HEK293 (cell line): ENCODE data around the gene TIMP2.

Experiments used
- CTCF ChIA-PET: fragments of 350-600 bp; formaldehyde crosslinking; extraction: SDS; loops from one replicate; lab custom pipeline; 2021; ENCODE audit warnings: antibody characterized with exemption; lab: Yijun Ruan, JAX
- POLR2A ChIA-PET: fragments of 300-600 bp; formaldehyde crosslinking; extraction: SDS; loops from one replicate; lab custom pipeline; 2020; ENCODE audit warnings: antibody characterized with exemption, inconsistent platforms; lab: Yijun Ruan, JAX
- H3K27ac ChIP-seq: fragments of 200-500 bp; sonication (Bioruptor generic); 2 replicates; pipeline ENCODE4 v1.5.1; 2014; ENCODE audit warnings: low read depth, low read length, control low read depth, inconsistent platforms; ENCODE audit errors: extremely low read depth
- H3K36me3 ChIP-seq, 2 experiments: fragments of 200-500 bp in 1 of 2; sonication (Bioruptor generic) in 1 of 2; 1 replicate in 1 of 2; 2 replicates in 1 of 2; pipeline ENCODE4 v1.5.1; 2014 to 2017; ENCODE audit warnings: inconsistent platforms in 2 of 2, low read length in 2 of 2; ENCODE audit not compliant: control insufficient read depth in 2 of 2, insufficient read depth in 1 of 2
- H3K4me1 ChIP-seq: fragments of 200-500 bp; sonication (Bioruptor generic); 2 replicates; pipeline ENCODE4 v1.5.1; 2014; ENCODE audit warnings: mild to moderate bottlenecking, low read length, inconsistent platforms; ENCODE audit not compliant: control insufficient read depth, insufficient read depth
- H3K4me3 ChIP-seq: 2 replicates; pipeline ENCODE4 v1.5.1; 2011; ENCODE audit warnings: low read depth, mild to moderate bottlenecking, control low read depth, low read length, moderate library complexity
- H3K9me3 ChIP-seq: fragments of 200-500 bp; sonication (Bioruptor generic); 2 replicates; pipeline ENCODE4 v1.5.1; 2014; ENCODE audit warnings: low read depth, low read length, inconsistent platforms; ENCODE audit not compliant: control insufficient read depth, insufficient read depth
- EGR2 ChIP-seq: fragments of 450-650 bp; formaldehyde crosslinking; IDR thresholded peaks from 2 replicates; pipeline ENCODE4 v1.5.1; 2016; ENCODE audit warnings: low read depth, missing biosample characterization, missing genetic modification characterization
- SP2 ChIP-seq: fragments of 450-650 bp; formaldehyde crosslinking; IDR thresholded peaks from 2 replicates; pipeline ENCODE4 v1.5.1; 2016; ENCODE audit warnings: missing biosample characterization, missing genetic modification characterization
- ZIC2 ChIP-seq: fragments of 450-650 bp; formaldehyde crosslinking; IDR thresholded peaks from 2 replicates; pipeline ENCODE4 v1.5.1; 2016; ENCODE audit warnings: missing biosample characterization, missing genetic modification characterization
- ZNF112 ChIP-seq: fragments of 450-650 bp; formaldehyde crosslinking; IDR thresholded peaks from 2 replicates; pipeline ENCODE4 v1.5.0; 2017; ENCODE audit warnings: missing biosample characterization, missing genetic modification characterization
- ZNF2 ChIP-seq: fragments of 450-650 bp; formaldehyde crosslinking; IDR thresholded peaks from 2 replicates; pipeline ENCODE4 v1.5.1; 2016; ENCODE audit warnings: missing biosample characterization, missing genetic modification characterization
- ZNF548 ChIP-seq: fragments of 450-650 bp; formaldehyde crosslinking; IDR thresholded peaks from 2 replicates; pipeline ENCODE4 v1.5.1; 2016; ENCODE audit warnings: missing biosample characterization, missing genetic modification characterization
- ZNF76 ChIP-seq: fragments of 450-650 bp; formaldehyde crosslinking; IDR thresholded peaks from 2 replicates; pipeline ENCODE4; 2016; ENCODE audit warnings: low read depth, missing biosample characterization, missing genetic modification characterization, borderline replicate concordance
- ZSCAN30 ChIP-seq: fragments of 450-650 bp; IDR thresholded peaks from 2 replicates; pipeline ENCODE4 v1.5.1; 2018; ENCODE audit warnings: missing biosample characterization, mild to moderate bottlenecking, missing genetic modification characterization, moderate library complexity
- TF ChIP-seq, protein P1 (sequence below): sonication (generic); formaldehyde crosslinking; IDR thresholded peaks from 2 replicates; pipeline ENCODE4 v1.8.1; 2022; ENCODE audit warnings: mild to moderate bottlenecking, moderate library complexity, missing genetic modification reagents
- TF ChIP-seq, protein P2 (sequence below): fragments of 450-650 bp; formaldehyde crosslinking; IDR thresholded peaks from 2 replicates; pipeline ENCODE4 v1.5.1; 2017; ENCODE audit warnings: missing biosample characterization, missing genetic modification characterization
- TF ChIP-seq, protein P3 (sequence below): fragments of 450-650 bp; formaldehyde crosslinking; optimal IDR thresholded peaks from 2 replicates; pipeline ENCODE3; 2016; ENCODE audit warnings: missing biosample characterization, mild to moderate bottlenecking, missing genetic modification characterization
- TF ChIP-seq, protein P4 (sequence below): fragments of 450-650 bp; formaldehyde crosslinking; IDR thresholded peaks from 2 replicates; pipeline ENCODE4 v1.5.1; 2016; ENCODE audit warnings: missing biosample characterization, missing genetic modification characterization
- TF ChIP-seq, protein P5 (sequence below): fragments of 450-650 bp; formaldehyde crosslinking; IDR thresholded peaks from 2 replicates; pipeline ENCODE4 v1.5.1; 2017; ENCODE audit warnings: missing biosample characterization, missing genetic modification characterization

Gene TIMP2, protein sequence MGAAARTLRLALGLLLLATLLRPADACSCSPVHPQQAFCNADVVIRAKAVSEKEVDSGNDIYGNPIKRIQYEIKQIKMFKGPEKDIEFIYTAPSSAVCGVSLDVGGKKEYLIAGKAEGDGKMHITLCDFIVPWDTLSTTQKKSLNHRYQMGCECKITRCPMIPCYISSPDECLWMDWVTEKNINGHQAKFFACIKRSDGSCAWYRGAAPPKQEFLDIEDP

DNA sequence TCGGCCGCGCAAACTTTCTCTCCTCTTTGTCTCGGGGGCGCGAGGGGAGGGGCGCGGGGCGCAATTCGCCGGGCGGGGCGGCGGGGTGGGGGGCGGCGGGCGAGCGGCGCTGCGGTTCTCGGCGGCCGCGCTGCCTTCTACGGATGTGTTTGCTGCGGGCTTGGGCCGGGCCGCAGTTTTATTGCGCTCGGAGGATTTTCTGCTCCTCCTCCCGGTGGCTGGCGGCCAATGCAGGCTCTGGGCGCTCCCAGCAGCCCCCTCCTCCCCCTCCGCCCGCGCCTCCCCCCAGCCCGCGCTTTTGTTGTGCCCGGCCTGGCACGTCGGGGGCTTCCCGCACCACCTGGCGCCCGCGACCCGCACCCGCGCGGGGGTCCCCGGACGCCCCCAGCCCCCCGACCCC lies at the start of gene TIMP2:
Gene TIMP2, minus strand, starts transcription at position 154 of the 400 bp plus-strand sequence. CDS start 299 bp downstream, outside the sequence.
- POLR2A ChIA-PET, result interaction anchor here (0.9 to 2.9 kb wide), 3 partner anchors 8 to 30 kb away, joined by 3 to 15 read pairs (median 3); no protein-coding TSS in a partner anchor

DNA sequence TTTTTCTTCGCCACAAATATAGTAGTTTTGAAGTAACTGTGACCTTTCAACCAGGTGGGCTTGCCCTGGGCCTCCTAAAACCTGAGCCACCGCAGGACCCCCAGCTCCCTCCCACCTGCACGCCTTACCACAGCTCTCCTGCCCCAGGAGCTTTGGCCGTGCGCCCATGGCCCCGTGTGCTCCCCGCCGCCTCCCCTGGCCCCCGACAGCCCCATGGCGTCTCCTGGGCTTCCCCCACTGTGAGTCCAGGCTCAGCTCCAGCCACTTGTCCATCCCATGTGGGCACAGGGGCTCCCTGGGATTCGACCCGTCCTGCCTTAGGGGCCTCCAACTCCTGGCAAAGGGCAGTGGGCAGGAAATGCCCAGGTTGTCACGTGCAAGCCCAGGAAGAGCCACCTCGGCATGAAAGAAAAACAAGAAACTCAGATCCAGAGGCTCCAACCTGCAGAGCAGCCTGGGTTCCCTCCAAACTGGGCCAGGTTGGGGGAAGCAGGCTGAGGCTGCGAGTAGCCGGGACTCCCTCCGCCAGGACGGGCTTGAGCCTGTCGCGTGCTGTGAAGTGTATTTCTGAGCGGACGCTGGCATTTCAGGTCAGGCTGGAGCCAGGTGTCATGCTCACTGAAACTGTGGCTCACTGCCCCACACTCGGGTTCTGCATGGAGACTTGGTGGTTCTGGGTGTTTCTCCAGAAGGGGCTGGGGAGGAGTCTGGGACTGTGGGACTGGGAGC lies 48.8 kb upstream of the TIMP2 start:
- ChIA-PET POLR2A (interaction anchor here (0.9 to 3.5 kb wide), 4 partner anchors 91 to 133 kb away, joined by 3 to 17 read pairs (median 4); no protein-coding TSS in a partner anchor), CTCF (interaction anchor here (0.6 to 5.0 kb wide), 7 partner anchors 12 to 174 kb away, joined by 3 to 72 read pairs (median 3); no protein-coding TSS in a partner anchor)
- Histone ChIP-seq H3K4me3 (no peak overlapping the region), H3K4me1 (peaks cover 18% of the 10 kb centered on the region), H3K9me3 (no peaks in the 10 kb centered on the region), H3K36me3 (peaks cover 10 to 83% of the 10 kb centered on the region in 2 experiments; a peak in 2 of 3 replicates), H3K27ac (no peak overlapping the region)
- TF ChIP-seq ZNF548 (tag by site-specific recombination), result no peak
- peak; percentile 29; the same call in 1 of the 2 replicates for TF ChIP-seq ZIC2
- TF ChIP-seq ZSCAN30, result no peak
- TF ChIP-seq ZNF112 (tag by site-specific recombination), result no peak
- no peak for TF ChIP-seq ZNF2 (tag by site-specific recombination)
- TF ChIP-seq, protein P1, sequence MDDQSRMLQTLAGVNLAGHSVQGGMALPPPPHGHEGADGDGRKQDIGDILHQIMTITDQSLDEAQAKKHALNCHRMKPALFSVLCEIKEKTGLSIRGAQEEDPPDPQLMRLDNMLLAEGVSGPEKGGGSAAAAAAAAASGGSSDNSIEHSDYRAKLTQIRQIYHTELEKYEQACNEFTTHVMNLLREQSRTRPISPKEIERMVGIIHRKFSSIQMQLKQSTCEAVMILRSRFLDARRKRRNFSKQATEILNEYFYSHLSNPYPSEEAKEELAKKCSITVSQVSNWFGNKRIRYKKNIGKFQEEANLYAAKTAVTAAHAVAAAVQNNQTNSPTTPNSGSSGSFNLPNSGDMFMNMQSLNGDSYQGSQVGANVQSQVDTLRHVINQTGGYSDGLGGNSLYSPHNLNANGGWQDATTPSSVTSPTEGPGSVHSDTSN, result no peak
- TF ChIP-seq SP2 (tag by site-specific recombination), result no peak
- TF ChIP-seq EGR2 (tag by site-specific recombination), result no peak

More for the DNA sequence above, at the start of gene TIMP2:
- Histone ChIP-seq H3K4me3 (peak within 1 kb of the TSS; percentile 46), H3K4me1 (peaks cover 5% of the 10 kb centered on the region), H3K36me3 (no peaks in the 10 kb centered on the region), H3K27ac (peak within 1 kb of the TSS; percentile 37; the same call in 1 of the 2 replicates), H3K9me3 (no peaks in the 10 kb centered on the region)
- CTCF ChIA-PET, result interaction anchor here (0.5 kb wide), 1 partner anchor 83 kb away, joined by 5 read pairs; no protein-coding TSS in a partner anchor
- TF ChIP-seq, protein P2, sequence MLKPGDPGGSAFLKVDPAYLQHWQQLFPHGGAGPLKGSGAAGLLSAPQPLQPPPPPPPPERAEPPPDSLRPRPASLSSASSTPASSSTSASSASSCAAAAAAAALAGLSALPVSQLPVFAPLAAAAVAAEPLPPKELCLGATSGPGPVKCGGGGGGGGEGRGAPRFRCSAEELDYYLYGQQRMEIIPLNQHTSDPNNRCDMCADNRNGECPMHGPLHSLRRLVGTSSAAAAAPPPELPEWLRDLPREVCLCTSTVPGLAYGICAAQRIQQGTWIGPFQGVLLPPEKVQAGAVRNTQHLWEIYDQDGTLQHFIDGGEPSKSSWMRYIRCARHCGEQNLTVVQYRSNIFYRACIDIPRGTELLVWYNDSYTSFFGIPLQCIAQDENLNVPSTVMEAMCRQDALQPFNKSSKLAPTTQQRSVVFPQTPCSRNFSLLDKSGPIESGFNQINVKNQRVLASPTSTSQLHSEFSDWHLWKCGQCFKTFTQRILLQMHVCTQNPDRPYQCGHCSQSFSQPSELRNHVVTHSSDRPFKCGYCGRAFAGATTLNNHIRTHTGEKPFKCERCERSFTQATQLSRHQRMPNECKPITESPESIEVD (tag by site-specific recombination), result no peak
- TF ChIP-seq, protein P3, sequence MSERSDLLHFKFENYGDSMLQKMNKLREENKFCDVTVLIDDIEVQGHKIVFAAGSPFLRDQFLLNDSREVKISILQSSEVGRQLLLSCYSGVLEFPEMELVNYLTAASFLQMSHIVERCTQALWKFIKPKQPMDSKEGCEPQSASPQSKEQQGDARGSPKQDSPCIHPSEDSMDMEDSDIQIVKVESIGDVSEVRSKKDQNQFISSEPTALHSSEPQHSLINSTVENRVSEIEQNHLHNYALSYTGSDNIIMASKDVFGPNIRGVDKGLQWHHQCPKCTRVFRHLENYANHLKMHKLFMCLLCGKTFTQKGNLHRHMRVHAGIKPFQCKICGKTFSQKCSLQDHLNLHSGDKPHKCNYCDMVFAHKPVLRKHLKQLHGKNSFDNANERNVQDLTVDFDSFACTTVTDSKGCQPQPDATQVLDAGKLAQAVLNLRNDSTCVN, result peak; percentile 35
- peak; percentile 25; the same call in 1 of the 2 replicates for TF ChIP-seq ZNF76 (tag by site-specific recombination)
- TF ChIP-seq, protein P4, sequence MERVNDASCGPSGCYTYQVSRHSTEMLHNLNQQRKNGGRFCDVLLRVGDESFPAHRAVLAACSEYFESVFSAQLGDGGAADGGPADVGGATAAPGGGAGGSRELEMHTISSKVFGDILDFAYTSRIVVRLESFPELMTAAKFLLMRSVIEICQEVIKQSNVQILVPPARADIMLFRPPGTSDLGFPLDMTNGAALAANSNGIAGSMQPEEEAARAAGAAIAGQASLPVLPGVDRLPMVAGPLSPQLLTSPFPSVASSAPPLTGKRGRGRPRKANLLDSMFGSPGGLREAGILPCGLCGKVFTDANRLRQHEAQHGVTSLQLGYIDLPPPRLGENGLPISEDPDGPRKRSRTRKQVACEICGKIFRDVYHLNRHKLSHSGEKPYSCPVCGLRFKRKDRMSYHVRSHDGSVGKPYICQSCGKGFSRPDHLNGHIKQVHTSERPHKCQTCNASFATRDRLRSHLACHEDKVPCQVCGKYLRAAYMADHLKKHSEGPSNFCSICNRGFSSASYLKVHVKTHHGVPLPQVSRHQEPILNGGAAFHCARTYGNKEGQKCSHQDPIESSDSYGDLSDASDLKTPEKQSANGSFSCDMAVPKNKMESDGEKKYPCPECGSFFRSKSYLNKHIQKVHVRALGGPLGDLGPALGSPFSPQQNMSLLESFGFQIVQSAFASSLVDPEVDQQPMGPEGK (tag by site-specific recombination), result peak; percentile 38; the same call in 1 of the 2 replicates
- TF ChIP-seq, protein P5, sequence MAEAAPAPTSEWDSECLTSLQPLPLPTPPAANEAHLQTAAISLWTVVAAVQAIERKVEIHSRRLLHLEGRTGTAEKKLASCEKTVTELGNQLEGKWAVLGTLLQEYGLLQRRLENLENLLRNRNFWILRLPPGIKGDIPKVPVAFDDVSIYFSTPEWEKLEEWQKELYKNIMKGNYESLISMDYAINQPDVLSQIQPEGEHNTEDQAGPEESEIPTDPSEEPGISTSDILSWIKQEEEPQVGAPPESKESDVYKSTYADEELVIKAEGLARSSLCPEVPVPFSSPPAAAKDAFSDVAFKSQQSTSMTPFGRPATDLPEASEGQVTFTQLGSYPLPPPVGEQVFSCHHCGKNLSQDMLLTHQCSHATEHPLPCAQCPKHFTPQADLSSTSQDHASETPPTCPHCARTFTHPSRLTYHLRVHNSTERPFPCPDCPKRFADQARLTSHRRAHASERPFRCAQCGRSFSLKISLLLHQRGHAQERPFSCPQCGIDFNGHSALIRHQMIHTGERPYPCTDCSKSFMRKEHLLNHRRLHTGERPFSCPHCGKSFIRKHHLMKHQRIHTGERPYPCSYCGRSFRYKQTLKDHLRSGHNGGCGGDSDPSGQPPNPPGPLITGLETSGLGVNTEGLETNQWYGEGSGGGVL (tag by site-specific recombination), result peak; percentile 70
